ENCODE results near the gene DMBX1. TPM values are rescaled to one million over a fixed set of nuclear protein-coding genes. Genes with fewer than 3 reads are reported as not detected.

DMBX1 gene
- total and polyA plus RNA-seq, 9 of the 15 experiments (the other 6 are each of a cell fraction or from before 2014, with no cell fraction given): 0.25 to 4.3 (median 1.0) TPM

- no peak overlapping the region for H2AFZ ChIP-seq (ENCODE audit: low read depth, low read length)
- no peaks in the 10 kb centered on the region for H3K79me2 ChIP-seq (ENCODE audit: control insufficient read depth, insufficient read depth, low read length)
- no peak overlapping the region for H3K4me2 ChIP-seq (ENCODE audit: insufficient read depth, low read length)
- in situ Hi-C loops (cut with MboI) (no loop called here), intact Hi-C loops (cut with micrococcal nuclease) (no loop called here)
- no peaks in the 10 kb centered on the region for H3K9me3 ChIP-seq (replicated peaks; ENCODE audit: control insufficient read depth, insufficient read depth, low read depth, low read length)
- ChIA-PET CTCF (ENCODE audit: low intra/inter-chr PET ratio) (interaction anchor here (0.6 to 7.0 kb wide), 8 partner anchors 16 to 193 kb away, joined by 3 to 144 read pairs (median 4); no protein-coding TSS in a partner anchor), POLR2A (interaction anchor here (0.6 to 1.7 kb wide), 8 partner anchors 12 to 136 kb away, joined by 3 to 5 read pairs (median 3); partner anchors contain the start of gene MKNK1)
- BruUV-seq (replicated peaks): no TSS peak
- WGBS (ENCODE audit: insufficient coverage, low coverage, missing lambda C conversion rate): 4% methylated on average over 30 of the region's 31 CpGs
- H3K4me3 ChIP-seq: no peak overlapping the region
- peak; percentile 83 to 93 (median 92) for DNase-seq (ENCODE audit: extremely low read depth in 1 of 4, low spot score in 3 of 4)
- no peaks in the 10 kb centered on the region for H3K27me3 ChIP-seq (ENCODE audit: control insufficient read depth in 2 of 2, insufficient read depth in 2 of 2, low read length in 2 of 2)
- H3K4me1 ChIP-seq (replicated peaks in 1 of 2; ENCODE audit: control insufficient read depth in 2 of 2, insufficient read depth in 2 of 2, low read length in 2 of 2): peaks cover 6 to 15% of the 10 kb centered on the region in 2 experiments; a peak in 4 of 5 replicates
- H4K20me1 ChIP-seq (replicated peaks; ENCODE audit: control insufficient read depth, insufficient read depth, low read length): no peaks in the 10 kb centered on the region
- no peak for FAIRE-seq
- H3K36me3 ChIP-seq (ENCODE audit: control insufficient read depth, insufficient read depth, low read length): no peaks in the 10 kb centered on the region
- H3K9ac ChIP-seq (ENCODE audit: insufficient read depth in 1 of 2, low read depth in 2 of 2, low read length in 2 of 2): no peak overlapping the region
- peak; percentile 86 for ATAC-seq
- no peaks in the 10 kb centered on the region for H3K9me1 ChIP-seq (ENCODE audit: control insufficient read depth, insufficient read depth, low read length)
- H3K27ac ChIP-seq (ENCODE audit: extremely low read depth, low read depth, low read length): no peak overlapping the region
- no peak for TF ChIP-seq XRCC4 (IDR thresholded peaks at IDR 0.05; ENCODE audit: extremely low read depth, insufficient read depth, insufficient read length)
- TF ChIP-seq CLOCK (CRISPR knock-in tag; IDR thresholded peaks at IDR 0.05; ENCODE audit: borderline replicate concordance): no peak
- TF ChIP-seq CHD4 (IDR thresholded peaks at IDR 0.05; ENCODE audit: insufficient read depth, insufficient replicate concordance, low read depth, low read length, poor library complexity, severe bottlenecking): no peak
- TF ChIP-seq XRCC5 (IDR thresholded peaks at IDR 0.05; ENCODE audit: low read depth, low read length): peak; percentile 81
- TF ChIP-seq KLF1 (tag; IDR thresholded peaks at IDR 0.05): no peak
- no peak for TF ChIP-seq HDGF (IDR thresholded peaks at IDR 0.05)
- no peak for TF ChIP-seq CBX2 (IDR thresholded peaks at IDR 0.05; ENCODE audit: insufficient read depth, low read length, poor library complexity, severe bottlenecking)
- peak; percentile 65 to 87 for TF ChIP-seq RAD21 (CRISPR knock-in tag; conservative IDR thresholded peaks at IDR 0.05 in 1 of 2, IDR thresholded peaks at IDR 0.05 in 1 of 2)
- no peak for TF ChIP-seq CEBPZ (IDR thresholded peaks at IDR 0.05; ENCODE audit: borderline replicate concordance, low read depth, low read length)
- TF ChIP-seq TCF7 (IDR thresholded peaks at IDR 0.05; ENCODE audit: borderline replicate concordance): no peak
- TF ChIP-seq DMBX1 (CRISPR knock-in tag; IDR thresholded peaks at IDR 0.05; ENCODE audit: borderline replicate concordance): no peak
- TF ChIP-seq RBM17 (IDR thresholded peaks at IDR 0.05; ENCODE audit: borderline replicate concordance, low read depth, low read length): no peak
- no peak for TF ChIP-seq MEF2A (IDR thresholded peaks at IDR 0.05; ENCODE audit: control insufficient read depth, low read depth, low read length)
- no peak for TF ChIP-seq SAP30 (IDR thresholded peaks at IDR 0.05; ENCODE audit: borderline replicate concordance, insufficient read depth, low read depth, low read length, poor library complexity, severe bottlenecking)
Measured at GRCh38 chr1:46532498-46533178, 43.0 kb downstream of the DMBX1 start.
